ENCODE results near the gene CEACAM8. TPM values are rescaled to one million over a fixed set of nuclear protein-coding genes. Genes with fewer than 3 reads are reported as not detected.
"Not testable (repeated sequence)": the region's sequence is repeated elsewhere in the genome, so short reads cannot be mapped to it uniquely, and the experiment has no call there.

The CEACAM8 gene
- total RNA-seq (2021; ENCODE audit: unreplicated experiment) = not detected
- polyA plus RNA-seq (2012) = not detected in 2 replicates
- not detected for Bru-seq, nascent RNA
- BruChase-seq, experiment 1, labeled RNA remaining after a 6-hour chase = not detected
- BruChase-seq, experiment 2, labeled RNA remaining after a 2-hour chase = not detected
- long read RNA-seq = 0 reads

GRCh38 chr19:42594617-42595489, at the start of gene CEACAM8:
Gene CEACAM8 (minus strand): TSS chr19:42594924. CDS start chr19:42594828, 96 bp downstream.
- no peak within 1 kb of the TSS for H3K4me3 ChIP-seq (replicated peaks in 1 of 2; ENCODE audit: low read depth in 1 of 2, low read length in 2 of 2)
- H3K9me2 ChIP-seq (ENCODE audit: insufficient read depth) = no peaks in the 10 kb centered on the region
- H3K36me3 ChIP-seq (ENCODE audit: control insufficient read depth in 1 of 2, insufficient read depth in 2 of 2, low read length in 2 of 2) = no peaks in the 10 kb centered on the region
- no peaks in the 10 kb centered on the region for H3K9me3 ChIP-seq (ENCODE audit: control insufficient read depth in 1 of 2, insufficient read depth in 1 of 2, low read depth in 1 of 2, low read length in 2 of 2)
- no TSS peak for BruUV-seq (replicated peaks)
- no peak within 1 kb of the TSS for H3K4me2 ChIP-seq (ENCODE audit: low read length)
- no peak within 1 kb of the TSS for H3K27ac ChIP-seq (ENCODE audit: low read depth, low read length)
- POLR2A ChIA-PET = no interaction called here
- RAD21 ChIA-PET (ENCODE audit: low non-redundant PET in 1 of 2, low total read pairs in 2 of 2, uncharacterized antibody in 2 of 2, unreplicated experiment in 2 of 2) = no interaction called here
- intact Hi-C loops (cut with micrococcal nuclease) = loop anchor here (5.0 kb wide), 1 partner anchor 33 kb away; no protein-coding TSS in a partner anchor
- DNase-seq (ENCODE audit: low read depth, low spot score) (no peak), ATAC-seq (no peak)
- H3K27me3 ChIP-seq (ENCODE audit: insufficient read depth, low read length) = peaks cover 4% of the 10 kb centered on the region; the same call in 1 of the 2 replicates
- TF ChIP-seq POLR2A (IDR thresholded peaks at IDR 0.05; ENCODE audit: borderline replicate concordance, extremely low read depth, insufficient read depth, insufficient read length) = no peak
- TF ChIP-seq TCF7L2 (IDR thresholded peaks at IDR 0.05; ENCODE audit: borderline replicate concordance, extremely low read depth, insufficient read depth, insufficient read length) = no peak
- no peak for TF ChIP-seq EGR1 (IDR thresholded peaks at IDR 0.05; ENCODE audit: low read depth)
- no peak for TF ChIP-seq EZH2 (IDR thresholded peaks at IDR 0.05)
- no peak for TF ChIP-seq RAD21 (IDR thresholded peaks at IDR 0.05; ENCODE audit: low read depth)
- TF ChIP-seq ZFX (IDR thresholded peaks at IDR 0.05) = no peak
- TF ChIP-seq MAX (IDR thresholded peaks at IDR 0.05) = no peak
- no peak for TF ChIP-seq CBX3 (IDR thresholded peaks at IDR 0.05; ENCODE audit: low read depth)
- TF ChIP-seq, protein P1, sequence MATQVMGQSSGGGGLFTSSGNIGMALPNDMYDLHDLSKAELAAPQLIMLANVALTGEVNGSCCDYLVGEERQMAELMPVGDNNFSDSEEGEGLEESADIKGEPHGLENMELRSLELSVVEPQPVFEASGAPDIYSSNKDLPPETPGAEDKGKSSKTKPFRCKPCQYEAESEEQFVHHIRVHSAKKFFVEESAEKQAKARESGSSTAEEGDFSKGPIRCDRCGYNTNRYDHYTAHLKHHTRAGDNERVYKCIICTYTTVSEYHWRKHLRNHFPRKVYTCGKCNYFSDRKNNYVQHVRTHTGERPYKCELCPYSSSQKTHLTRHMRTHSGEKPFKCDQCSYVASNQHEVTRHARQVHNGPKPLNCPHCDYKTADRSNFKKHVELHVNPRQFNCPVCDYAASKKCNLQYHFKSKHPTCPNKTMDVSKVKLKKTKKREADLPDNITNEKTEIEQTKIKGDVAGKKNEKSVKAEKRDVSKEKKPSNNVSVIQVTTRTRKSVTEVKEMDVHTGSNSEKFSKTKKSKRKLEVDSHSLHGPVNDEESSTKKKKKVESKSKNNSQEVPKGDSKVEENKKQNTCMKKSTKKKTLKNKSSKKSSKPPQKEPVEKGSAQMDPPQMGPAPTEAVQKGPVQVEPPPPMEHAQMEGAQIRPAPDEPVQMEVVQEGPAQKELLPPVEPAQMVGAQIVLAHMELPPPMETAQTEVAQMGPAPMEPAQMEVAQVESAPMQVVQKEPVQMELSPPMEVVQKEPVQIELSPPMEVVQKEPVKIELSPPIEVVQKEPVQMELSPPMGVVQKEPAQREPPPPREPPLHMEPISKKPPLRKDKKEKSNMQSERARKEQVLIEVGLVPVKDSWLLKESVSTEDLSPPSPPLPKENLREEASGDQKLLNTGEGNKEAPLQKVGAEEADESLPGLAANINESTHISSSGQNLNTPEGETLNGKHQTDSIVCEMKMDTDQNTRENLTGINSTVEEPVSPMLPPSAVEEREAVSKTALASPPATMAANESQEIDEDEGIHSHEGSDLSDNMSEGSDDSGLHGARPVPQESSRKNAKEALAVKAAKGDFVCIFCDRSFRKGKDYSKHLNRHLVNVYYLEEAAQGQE (IDR thresholded peaks at IDR 0.05; ENCODE audit: low read depth) = no peak
- no peak for TF ChIP-seq JUND (IDR thresholded peaks at IDR 0.05)
- no peak for TF ChIP-seq SP1 (IDR thresholded peaks at IDR 0.05; ENCODE audit: low read depth)
- no peak for TF ChIP-seq ELF1 (IDR thresholded peaks at IDR 0.05; ENCODE audit: borderline replicate concordance, low read depth)
- CTCF ChIA-PET = interaction anchor here (1.4 kb wide), 1 partner anchor 9 kb away, joined by 4 read pairs; no protein-coding TSS in a partner anchor
- H2AFZ ChIP-seq (ENCODE audit: low read depth, low read length, poor library complexity, severe bottlenecking) = no peak within 1 kb of the TSS
- H4K20me1 ChIP-seq (ENCODE audit: insufficient read depth) = no peaks in the 10 kb centered on the region
- H3K9ac ChIP-seq (ENCODE audit: low read length) = no peak within 1 kb of the TSS
- no peaks in the 10 kb centered on the region for H3K79me2 ChIP-seq (ENCODE audit: insufficient read depth, low read length)
- H3K4me1 ChIP-seq (ENCODE audit: control insufficient read depth in 1 of 2, insufficient read depth in 2 of 2, low read length in 2 of 2) = no peaks in the 10 kb centered on the region

DNA sequence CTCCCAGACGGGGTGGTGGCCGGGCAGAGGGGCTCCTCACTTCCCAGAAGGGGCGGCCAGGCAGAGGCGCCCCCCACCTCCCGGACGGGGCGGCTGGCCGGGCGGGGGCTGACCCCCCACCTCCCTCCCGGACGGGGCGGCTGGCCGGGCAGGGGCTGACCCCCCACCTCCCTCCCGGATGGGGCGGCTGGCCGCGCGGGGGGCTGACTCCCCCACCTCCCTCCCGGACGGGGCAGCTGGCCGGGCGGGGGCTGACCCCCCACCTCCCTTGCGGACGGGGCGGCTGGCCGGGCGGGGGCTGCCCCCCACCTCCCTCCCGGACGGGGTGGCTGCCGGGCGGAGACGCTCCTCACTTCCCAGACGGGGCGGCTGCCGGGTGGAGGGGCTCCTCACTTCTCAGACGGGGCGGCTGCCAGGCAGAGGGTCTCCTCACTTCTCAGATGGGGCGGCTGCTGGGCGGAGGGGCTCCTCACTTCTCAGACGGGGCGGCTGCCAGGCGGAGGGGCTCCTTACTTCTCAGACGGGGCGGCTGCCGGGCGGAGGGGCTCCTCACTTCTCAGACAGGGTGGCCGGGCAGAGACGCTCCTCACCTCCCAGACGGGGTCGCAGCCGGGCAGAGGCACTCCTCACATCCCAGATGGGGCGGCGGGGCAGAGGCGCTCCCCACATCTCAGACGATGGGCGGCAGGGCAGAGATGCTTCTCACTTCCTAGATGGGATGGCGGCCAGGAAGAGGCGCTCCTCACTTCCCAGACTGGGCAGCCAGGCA, 44.8 kb upstream of the CEACAM8 start:
- ATAC-seq; H3K79me2 ChIP-seq (ENCODE audit: insufficient read depth, low read length); H3K9me2 ChIP-seq (ENCODE audit: insufficient read depth); DNase-seq (ENCODE audit: low read depth, low spot score); H3K27ac ChIP-seq (ENCODE audit: low read depth, low read length); BruUV-seq (replicated peaks); H3K4me1 ChIP-seq (ENCODE audit: control insufficient read depth in 1 of 2, insufficient read depth in 2 of 2, low read length in 2 of 2); H2AFZ ChIP-seq (ENCODE audit: low read depth, low read length, poor library complexity, severe bottlenecking); H3K9ac ChIP-seq (ENCODE audit: low read length); CTCF ChIA-PET; RAD21 ChIA-PET (ENCODE audit: low non-redundant PET in 1 of 2, low total read pairs in 2 of 2, uncharacterized antibody in 2 of 2, unreplicated experiment in 2 of 2); H3K27me3 ChIP-seq (ENCODE audit: insufficient read depth, low read length); H4K20me1 ChIP-seq (ENCODE audit: insufficient read depth); H3K36me3 ChIP-seq (ENCODE audit: control insufficient read depth in 1 of 2, insufficient read depth in 2 of 2, low read length in 2 of 2); H3K9me3 ChIP-seq (ENCODE audit: control insufficient read depth in 1 of 2, insufficient read depth in 1 of 2, low read depth in 1 of 2, low read length in 2 of 2); POLR2A ChIA-PET; H3K4me2 ChIP-seq (ENCODE audit: low read length); H3K4me3 ChIP-seq (replicated peaks in 1 of 2; ENCODE audit: low read depth in 1 of 2, low read length in 2 of 2): not testable (repeated sequence)
- intact Hi-C loops (cut with micrococcal nuclease) = loop anchor here (5.0 kb wide), 1 partner anchor 153 kb away; no protein-coding TSS in a partner anchor

Measured in HCT116 (cell line).